Measurements from ENCODE around the gene ZMYND15. TPM values are rescaled to one million over a fixed set of nuclear protein-coding genes. Genes with fewer than 3 reads are reported as not detected.
A peak's percentile ranks its signal among the peaks of the same experiment; 100 is the strongest.

The ZMYND15 gene
- total RNA-seq, 1 donor from 2014 or later: 3.3 TPM

- peak; percentile 25 for ATAC-seq
- intact Hi-C loops (cut with DNase I): loop anchor here (10.0 kb wide), 1 partner anchor 146 kb away; no protein-coding TSS in a partner anchor
- no peak for DNase-seq (ENCODE audit: low spot score)
These were observed 1.2 kb upstream of the ZMYND15 start for GRCh38 chr17:4738136-4739121.

DNA sequence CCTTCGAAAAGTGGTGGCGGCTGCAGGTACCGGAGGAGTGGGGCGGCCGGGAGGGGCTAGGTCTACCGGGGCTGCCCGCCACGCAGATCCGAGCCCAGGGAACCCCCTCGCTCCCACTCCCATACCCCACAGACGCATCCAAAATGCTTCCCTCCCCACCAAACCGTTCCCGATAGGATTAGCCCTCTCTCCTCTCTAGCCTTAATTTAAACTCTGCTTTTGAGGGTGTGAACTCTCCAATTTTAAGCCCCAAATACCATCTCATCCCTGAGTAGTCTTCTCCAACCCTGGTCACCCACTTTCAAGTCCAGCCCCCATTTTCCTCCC lies 355 bp downstream of the ZMYND15 start:
- DNase-seq (ENCODE audit: low spot score): no peak
- intact Hi-C loops (cut with DNase I): no loop called here
- no peak for ATAC-seq

- ATAC-seq (no peak), DNase-seq (ENCODE audit: low spot score) (no peak)
- intact Hi-C loops (cut with DNase I): no loop called here
These were observed 951 bp downstream of the ZMYND15 start for GRCh38 chr17:4740584-4740983.

DNA sequence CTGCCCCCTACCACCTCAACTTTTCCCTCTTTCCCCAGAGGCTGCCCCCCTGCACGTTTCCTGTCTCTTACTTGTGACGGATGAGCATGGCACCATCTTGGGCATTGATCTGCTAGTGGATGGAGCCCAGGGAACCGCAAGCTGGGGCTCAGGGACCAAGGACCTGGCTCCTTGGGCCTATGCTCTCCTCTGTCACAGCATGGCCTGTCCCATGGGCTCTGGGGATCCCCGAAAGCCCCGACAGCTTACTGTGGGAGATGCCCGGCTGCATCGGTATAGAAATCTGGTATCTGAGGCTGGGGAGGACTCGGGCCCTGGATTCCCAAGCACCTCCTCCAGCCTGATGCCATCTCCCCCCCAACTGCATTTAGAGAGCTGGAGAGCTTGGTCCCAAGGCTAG lies 1.9 kb downstream of the ZMYND15 start:
- DNase-seq (ENCODE audit: low spot score) (no peak), ATAC-seq (no peak)
- intact Hi-C loops (cut with DNase I): no loop called here

GRCh38 chr17:4742133-4742532 lies 2.5 kb downstream of the ZMYND15 start:
- ATAC-seq (no peak), DNase-seq (ENCODE audit: low spot score) (no peak)
- intact Hi-C loops (cut with DNase I): no loop called here

DNA sequence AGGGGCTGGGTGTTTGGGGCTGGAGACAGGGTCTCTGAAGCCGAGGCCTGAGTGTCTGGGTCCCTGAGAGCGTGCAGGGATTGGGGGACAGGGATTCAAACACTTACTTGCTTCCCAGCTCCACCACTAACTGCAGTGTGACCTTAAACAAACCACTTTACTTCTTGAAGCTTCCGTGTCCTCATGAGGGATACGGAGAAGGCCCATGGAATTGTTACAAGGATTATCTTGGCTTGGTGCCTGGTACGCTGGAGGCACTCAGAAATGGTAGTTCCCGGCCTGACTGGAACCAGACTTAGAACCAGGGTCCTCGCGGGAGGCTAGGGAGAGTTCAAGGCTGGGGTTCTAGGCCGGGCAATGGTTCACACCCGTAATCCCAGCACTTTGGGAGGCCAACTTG lies 3.0 kb downstream of the ZMYND15 start:
- intact Hi-C loops (cut with DNase I): no loop called here
- DNase-seq (ENCODE audit: low spot score) (no peak), ATAC-seq (no peak)

- ATAC-seq (no peak), DNase-seq (ENCODE audit: low spot score) (no peak)
- intact Hi-C loops (cut with DNase I): no loop called here
These were observed 3.6 kb downstream of the ZMYND15 start for GRCh38 chr17:4743216-4743615.

- ATAC-seq (no peak), DNase-seq (ENCODE audit: low spot score) (no peak)
- intact Hi-C loops (cut with DNase I): no loop called here
These were observed 4.3 kb downstream of the ZMYND15 start for GRCh38 chr17:4743898-4744297.

- intact Hi-C loops (cut with DNase I): no loop called here
- ATAC-seq (peak; percentile 18), DNase-seq (ENCODE audit: low spot score) (no peak)
These were observed 5.7 kb downstream of the ZMYND15 start for GRCh38 chr17:4744999-4745969.

GRCh38 chr17:4747847-4748246 lies 8.2 kb downstream of the ZMYND15 start:
- intact Hi-C loops (cut with DNase I): no loop called here
- DNase-seq (ENCODE audit: low spot score) (no peak), ATAC-seq (peak; percentile 78)

DNA sequence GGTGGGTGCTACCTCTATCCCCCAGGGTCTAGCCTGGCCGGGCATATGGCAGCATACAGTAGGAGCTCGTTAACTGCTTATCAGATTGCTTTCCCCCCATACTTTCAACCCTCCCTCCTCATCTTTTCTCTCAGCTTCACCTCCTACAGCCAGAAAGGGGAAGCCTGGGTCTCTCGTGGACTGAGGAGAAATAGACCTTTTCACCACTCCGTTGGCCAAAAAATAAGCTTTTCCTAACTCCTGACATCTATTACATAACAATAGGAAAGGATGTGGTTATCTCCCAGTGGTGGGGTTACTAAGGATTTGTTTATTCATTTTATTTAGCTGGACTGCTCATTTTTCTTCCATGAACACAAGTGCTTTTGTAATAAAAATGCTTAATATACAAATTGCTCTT lies 9.1 kb downstream of the ZMYND15 start:
- intact Hi-C loops (cut with DNase I): no loop called here
- ATAC-seq: peak; percentile 74
- DNase-seq (ENCODE audit: low spot score): no peak

DNA sequence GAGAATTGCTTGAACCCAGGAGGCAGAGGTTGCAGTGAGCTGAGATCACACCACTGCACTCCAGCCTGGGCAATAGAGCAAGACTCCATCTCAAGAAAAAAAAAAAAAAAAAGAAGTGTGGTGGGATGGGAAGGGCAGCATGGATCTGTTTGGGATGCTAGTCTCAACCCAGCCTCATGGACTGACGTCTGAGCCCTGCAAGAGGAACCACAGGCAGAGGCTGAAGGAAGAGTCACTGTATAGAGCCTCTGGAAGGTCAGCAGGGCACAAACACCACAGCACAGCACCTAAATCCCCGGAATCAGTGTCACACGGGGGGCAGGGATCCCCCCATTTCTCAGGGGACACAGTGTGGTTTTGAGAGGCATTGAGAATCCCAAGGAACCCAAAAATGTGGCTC lies 11.0 kb downstream of the ZMYND15 start:
- ATAC-seq: no peak
- intact Hi-C loops (cut with DNase I): no loop called here
- DNase-seq (ENCODE audit: low spot score): no peak

DNA sequence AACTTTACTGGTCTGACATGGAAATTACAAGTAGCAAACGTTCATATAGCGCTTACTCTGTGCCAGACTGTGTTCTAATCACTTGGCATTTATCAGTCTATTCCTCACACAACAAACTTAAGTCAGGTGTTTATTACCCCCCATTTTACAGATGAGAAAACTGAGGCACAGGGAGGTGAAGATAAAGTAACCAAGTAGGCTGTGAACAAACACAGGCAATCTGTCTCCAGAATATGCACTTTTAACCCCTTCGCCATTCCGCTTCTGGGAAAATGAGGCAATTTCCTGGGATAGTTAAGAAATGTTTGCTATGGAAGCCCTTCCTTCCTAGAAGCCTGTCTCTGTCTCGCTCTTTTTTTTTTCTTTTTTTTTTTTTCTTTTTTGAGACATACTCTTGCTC lies 12.3 kb downstream of the ZMYND15 start:
- DNase-seq (ENCODE audit: low spot score) (no peak), ATAC-seq (no peak)
- intact Hi-C loops (cut with DNase I): no loop called here

DNA sequence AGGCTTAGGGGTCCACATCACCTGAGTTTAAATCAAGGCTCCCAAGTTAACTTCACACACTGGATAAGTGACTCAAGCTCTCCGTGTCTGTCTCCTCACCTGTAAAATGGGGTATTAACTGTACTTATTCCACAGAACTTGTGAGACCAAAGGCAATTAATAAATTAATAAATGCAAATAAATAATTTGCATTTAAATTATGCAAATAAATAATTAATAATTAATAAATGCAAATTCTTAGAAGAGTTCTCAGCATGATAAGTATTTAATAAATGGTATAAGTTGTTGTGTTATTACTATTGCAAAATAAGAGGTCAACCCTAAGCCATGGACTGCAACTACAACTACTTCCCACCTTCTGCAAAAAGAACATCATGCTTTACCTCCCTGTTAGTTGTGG lies 13.8 kb downstream of the ZMYND15 start:
- intact Hi-C loops (cut with DNase I): no loop called here
- no peak for ATAC-seq
- DNase-seq (ENCODE audit: low spot score): no peak

DNA sequence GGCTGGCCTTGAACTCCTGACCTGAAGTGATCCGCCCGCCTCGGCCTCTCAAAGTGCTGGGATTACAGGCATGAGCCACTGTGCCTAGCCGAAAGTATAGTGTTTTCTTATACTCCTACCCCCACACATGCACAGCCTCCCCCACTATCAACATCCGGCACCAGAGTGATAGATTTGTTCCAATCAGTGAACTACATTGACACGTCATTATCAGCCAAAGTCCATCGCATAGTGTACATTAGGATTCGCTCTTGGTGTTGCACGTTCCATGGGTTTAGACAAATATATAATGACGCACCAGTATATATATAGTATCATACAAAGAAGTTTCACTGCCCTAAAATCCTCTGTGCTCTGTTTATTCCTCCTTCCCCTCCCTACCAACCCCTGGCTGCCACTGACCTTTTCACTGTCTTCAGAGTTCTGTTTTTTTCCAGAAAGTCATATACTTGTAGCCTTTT lies 20.2 kb downstream of the ZMYND15 start:
- intact Hi-C loops (cut with DNase I): no loop called here
- no peak for DNase-seq (ENCODE audit: low spot score)
- ATAC-seq: peak; percentile 81

DNA sequence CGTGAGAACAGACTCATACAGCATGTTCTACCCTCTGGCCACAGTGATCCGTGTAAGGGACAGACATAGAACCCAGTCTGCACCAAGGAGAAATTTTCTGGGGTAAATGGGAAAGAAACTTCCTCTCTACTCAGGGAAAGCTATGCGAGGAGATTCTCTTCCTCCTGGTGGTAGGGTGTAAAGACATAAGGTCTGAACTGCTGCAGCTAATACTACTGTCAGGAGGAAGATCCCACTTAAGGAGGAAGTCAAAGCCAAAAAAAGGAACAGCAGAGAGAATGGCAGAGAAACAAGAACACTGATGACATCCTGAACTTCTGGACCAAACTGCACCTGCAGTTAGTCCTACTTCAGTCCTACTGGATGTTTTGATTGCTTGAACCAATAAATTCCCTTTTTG lies 25.0 kb downstream of the ZMYND15 start:
- intact Hi-C loops (cut with DNase I): no loop called here
- peak; percentile 63 for ATAC-seq
- no peak for DNase-seq (ENCODE audit: low spot score)

DNA sequence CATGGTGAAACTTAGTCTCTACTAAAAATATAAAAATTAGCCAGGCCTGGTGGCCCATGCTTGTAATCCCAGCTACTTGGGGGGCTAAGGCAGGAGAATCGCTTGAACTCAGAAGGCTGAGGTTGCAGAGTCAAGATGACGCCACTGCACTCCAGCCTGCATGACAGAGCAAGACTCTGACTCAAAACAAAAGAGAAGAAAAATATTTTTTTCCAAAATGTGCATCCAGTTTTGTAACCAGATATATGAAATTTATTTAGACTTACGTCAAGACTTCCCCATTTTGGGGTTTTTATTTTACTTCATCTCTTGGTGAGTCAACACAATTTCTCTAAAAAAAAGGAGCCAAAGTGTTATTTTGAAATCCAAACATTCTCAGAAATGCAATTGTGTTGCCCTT lies 26.6 kb downstream of the ZMYND15 start:
- intact Hi-C loops (cut with DNase I): no loop called here
- DNase-seq (ENCODE audit: low spot score) (no peak), ATAC-seq (peak; percentile 68)

DNA sequence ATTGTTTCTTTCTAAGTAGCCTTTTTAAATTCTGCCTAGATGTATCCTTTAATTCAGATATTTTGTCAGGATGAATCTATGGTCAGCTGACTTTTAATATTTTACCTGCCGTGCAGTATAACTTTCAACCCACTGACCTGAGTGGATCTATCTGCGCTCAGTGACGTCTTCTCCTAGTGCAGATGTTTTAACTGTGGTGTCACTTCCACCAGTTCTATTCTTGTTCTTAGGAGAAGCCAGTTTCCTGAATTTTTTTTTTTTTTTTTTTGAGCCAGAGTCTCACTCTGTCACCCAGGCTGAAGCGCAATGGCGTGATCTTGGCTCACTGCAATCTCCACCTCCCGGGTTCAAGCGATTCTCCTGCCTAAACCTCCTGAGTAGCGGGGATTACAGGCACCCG lies 27.1 kb downstream of the ZMYND15 start:
- ATAC-seq (peak; percentile 70), DNase-seq (ENCODE audit: low spot score) (no peak)
- intact Hi-C loops (cut with DNase I): no loop called here

- intact Hi-C loops (cut with DNase I): no loop called here
- DNase-seq (ENCODE audit: low spot score) (no peak), ATAC-seq (no peak)
These were observed 28.7 kb downstream of the ZMYND15 start for GRCh38 chr17:4768298-4768697.

DNA sequence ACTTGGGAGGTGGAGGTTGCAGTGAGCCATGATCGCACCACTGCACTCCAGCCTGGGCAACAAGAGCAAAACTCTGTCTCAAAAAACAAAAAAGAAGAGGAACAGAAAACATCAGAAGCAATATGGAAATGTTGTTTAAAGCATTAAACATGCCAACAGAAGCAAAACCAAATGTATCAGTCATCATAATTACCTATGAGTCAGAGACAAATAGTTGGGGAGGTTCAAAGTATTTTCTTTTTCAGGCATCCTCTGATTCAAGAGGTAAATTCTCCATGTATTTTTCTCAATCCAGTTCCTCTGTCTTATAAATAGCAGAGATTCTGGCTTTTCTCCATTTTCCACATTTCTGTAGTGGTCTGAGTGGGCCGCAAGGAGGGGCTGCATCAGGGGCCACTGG lies 30.0 kb downstream of the ZMYND15 start:
- ATAC-seq: no peak

More for the DNA sequence above, 30.0 kb downstream of the ZMYND15 start:
- intact Hi-C loops (cut with DNase I): no loop called here
- DNase-seq (ENCODE audit: low spot score): no peak

All from sciatic nerve (tissue), 2 donors.